ENCODE results near the gene ATP6V0E1.

GRCh38 chr5:173055983-173056782 lies 72.6 kb downstream of the ATP6V0E1 start, which contains the start of gene CREBRF:
- no peak for TF ChIP-seq CTCF (IDR thresholded peaks at IDR 0.05)
- TF ChIP-seq TCF7L2 (IDR thresholded peaks at IDR 0.05; ENCODE audit: low read depth, low read length): no peak
- peak; percentile 68 for TF ChIP-seq POLR2AphosphoS5 (IDR thresholded peaks at IDR 0.05; ENCODE audit: low read depth, low read length)
- peak; percentile 82; the same call in 1 of the 2 replicates for TF ChIP-seq SIN3A (IDR thresholded peaks at IDR 0.05; ENCODE audit: borderline replicate concordance, insufficient read depth, low read depth, low read length)
